NOMO-1 treated with dmso at 0.1 percent for 144 hours (cell line): ENCODE data around the gene NDUFA13.

Experiments
- DNase-seq: peaks from one replicate; lab custom pipeline; 2025; ENCODE audit not compliant: unreplicated experiment; lab: John Stamatoyannopoulos, UW

Gene NDUFA13

DNA sequence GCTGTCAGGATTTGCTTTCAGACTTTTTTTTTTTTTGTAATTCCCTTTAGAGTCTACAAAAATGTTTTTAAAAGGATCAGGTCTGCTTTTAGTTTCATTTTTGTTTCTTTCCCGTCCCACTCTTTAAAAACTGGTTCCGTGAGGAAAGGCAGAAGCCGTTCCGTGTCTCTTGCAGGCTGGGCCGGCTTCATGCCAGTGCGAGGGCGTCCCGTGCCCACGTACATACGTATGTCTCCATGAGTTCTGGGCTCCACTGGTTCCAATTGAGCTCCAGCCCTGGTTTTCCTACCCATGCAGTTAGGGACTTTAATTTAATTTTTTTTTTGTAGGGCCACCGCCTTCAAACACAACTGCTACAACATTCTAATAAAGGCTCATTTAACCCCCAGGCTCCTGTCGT, 9.4 kb upstream of the NDUFA13 start:
- DNase-seq: no peak

DNA sequence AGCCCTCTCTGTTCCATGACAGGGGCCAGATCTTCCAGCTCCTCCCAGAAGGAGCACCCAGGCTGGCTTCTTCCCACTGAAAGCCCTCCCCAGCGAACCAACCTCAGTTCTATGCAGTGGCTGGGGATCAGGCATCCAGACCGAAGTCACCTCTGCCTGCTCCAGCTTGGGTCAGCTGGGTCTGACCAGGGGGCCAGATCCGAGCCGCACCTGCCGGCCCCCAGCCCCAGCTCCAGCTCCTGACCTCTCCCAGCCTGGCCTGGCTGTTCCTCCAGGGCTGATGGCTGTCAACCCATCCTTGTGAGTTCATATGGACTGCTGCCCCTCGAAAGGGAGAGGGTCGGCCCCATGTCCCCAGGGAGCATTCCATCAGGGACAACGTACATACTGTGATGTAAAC, 8.7 kb upstream of the NDUFA13 start:
- no peak for DNase-seq

DNA sequence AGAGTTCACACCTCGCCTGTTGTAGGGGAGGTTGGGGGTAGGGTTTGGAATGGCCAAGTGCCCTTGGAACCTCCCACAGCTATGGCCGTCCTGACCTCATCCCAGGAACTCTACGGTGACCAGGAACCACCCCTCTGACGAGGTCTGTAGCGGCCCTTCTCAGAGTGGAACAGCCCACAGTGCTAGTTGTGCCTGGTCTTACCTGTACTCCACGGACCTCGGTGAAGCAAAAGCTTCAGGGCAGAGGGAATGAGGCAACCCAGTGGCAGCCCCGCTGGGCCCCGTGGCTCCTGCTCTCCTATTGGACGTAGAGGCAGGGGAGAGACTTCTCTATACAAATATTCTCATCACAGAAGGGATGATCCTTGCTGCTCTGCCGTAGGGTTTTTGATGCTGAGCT, 7.8 kb upstream of the NDUFA13 start:
- DNase-seq: no peak

DNA sequence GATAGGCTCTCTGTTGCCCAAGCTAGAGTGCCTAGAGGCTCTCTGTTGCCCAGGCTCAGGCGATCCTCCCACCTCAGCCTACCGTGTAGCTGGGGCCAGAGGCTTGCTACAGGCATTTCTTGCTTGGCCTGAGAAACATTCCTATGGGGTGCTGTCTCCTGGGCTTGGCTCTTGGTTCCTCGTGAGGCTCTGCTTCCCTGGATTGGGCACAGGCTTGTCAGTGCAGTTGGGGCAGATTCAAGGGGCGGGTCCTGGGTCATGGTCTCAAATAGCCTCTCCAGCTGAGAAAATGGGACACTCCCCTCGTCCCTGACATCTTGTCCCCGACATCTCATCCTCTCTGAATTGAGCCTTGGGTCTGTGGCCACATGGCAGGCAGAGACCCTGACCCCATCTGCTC, 5.6 kb upstream of the NDUFA13 start:
- no peak for DNase-seq

DNA sequence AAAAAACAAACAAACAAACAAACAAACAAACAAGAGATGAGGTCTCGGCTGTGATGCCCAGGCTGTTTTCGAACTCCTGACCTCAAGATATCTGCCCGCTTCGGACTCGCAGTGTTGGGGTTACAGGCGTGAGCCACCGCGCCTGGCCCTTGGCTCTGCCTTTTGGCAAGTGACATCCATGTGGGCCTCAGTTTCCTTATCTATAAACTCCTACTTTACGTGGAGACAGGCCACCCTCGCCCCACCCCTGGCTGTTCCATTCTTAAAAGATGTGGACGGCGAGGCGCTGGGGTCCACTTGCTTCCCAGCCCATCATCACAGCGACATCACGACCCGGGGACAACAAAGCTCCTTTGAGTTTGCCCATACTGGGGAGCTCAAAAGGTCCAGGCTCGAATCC, 2.3 kb upstream of the NDUFA13 start:
- DNase-seq: no peak

DNA sequence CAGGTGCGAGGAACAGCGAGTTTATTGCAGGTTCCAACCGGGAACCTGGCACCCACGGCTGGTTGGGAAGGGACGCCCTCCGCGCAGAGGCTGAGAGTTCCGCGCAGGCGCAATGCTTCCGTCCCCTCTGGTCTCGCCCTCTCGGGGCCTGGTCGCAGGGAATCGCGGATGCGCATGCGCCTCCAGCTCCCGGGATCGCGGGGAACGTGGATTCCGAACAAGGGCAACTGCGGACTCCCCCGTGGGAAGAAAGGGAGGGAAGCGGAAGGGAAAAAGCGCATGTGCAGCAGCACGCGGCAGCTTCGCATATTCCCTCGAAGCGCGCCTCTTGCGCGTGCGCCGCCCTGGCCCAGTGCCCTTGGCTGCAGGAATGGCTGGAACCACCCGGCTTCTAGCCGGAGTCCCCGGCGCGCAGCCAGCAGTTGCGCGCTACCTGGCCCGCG, 1.8 kb upstream of the NDUFA13 start:
- DNase-seq: no peak

DNA sequence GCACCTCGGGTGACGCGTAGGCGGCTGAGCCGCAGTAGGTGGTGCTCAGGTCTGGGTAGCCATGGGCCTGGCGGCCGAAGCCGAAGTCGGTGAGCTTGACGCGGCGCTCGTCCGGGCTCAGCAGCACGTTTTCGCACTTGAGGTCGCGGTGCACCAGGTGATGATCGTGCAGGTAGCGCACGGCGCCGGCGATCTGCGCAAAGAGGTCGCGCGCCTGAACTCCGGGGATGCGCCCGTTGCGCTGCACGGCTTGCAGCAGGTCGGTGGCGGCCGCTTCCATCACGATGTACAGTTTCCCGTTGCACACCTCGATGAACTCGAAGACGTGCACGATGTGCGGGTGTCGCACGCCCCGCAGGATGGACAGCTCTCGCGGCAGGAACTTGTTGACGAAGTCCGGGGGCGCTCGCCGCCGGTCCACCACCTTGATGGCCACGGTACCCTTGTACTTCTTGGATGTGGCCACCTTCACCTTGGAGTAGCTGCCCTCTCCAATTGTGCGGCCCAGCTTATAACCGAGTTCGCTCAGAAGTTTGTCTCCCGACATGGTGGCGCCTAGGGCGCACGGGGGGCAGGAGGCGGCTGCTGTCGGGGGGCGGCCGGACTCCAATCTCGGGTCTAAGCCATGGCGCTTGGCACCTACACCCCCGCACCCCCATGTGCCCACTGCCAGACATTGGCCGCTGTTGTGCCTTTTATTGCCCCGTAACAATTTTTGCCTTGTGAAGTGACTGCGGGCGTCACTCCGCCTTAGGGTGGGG, 964 bp upstream of the NDUFA13 start, which contains the start of gene TSSK6:
Gene TSSK6, minus strand, starts transcription at position 668 of the 761 bp plus-strand sequence. Its CDS starts 121 bp downstream, at position 547.
- DNase-seq: no peak

DNA sequence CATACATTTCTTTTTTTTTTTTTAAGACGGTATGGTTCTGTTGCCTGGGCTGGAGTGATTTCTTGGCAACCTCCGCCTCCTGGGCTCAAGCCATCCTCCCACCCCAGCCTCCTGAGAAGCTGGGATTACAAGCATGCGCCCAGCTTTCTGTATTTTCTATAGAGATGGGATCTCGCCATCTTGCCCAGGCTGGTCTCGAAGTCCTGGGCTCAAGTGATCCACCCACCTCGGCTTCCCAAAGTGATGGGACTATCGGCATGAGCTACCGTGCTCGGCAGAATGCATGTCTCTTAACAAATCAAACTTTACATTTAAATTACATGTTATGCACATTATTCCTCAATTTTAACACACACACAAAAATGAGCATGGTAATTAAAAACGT, 1.2 kb downstream of the NDUFA13 start:
- no peak for DNase-seq

DNA sequence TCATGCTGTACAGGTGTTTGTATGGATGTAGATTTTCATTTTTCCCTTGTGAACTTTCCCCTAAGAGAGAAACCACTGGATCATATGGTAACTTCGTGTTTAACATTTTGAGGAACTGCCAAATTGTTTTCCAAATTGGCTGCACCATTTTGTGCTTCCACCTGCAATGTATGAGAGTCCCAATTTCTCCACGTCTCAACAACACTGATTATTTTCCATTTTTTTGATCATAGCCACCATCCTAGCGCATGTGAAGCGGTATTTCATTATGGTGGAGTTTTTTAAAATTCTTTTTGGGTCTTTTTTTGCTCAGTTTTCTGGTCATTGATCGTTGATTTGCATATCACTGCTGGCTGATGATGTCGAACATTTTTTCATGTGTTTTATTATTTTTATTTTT, 5.0 kb downstream of the NDUFA13 start:
- DNase-seq: no peak

DNA sequence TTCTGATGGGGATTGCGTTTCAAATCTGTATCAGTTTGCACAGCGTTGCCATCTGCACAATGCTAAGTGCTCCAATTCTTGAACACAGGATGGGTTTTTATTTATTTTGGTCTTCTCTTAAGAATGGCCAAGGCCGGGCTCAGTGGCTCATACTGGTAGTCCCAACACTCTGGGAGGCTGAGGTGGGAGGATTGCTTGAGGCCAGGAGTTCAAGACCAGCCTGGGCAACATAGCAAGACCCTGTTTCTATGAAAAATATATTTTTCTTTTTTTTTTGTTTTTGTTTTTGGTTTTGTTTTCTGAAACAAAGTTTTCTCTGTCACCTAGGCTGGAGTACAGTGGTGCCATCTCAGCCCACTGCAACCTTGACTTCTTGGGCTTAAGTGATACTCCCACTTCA, 7.2 kb downstream of the NDUFA13 start:
- no peak for DNase-seq

DNA sequence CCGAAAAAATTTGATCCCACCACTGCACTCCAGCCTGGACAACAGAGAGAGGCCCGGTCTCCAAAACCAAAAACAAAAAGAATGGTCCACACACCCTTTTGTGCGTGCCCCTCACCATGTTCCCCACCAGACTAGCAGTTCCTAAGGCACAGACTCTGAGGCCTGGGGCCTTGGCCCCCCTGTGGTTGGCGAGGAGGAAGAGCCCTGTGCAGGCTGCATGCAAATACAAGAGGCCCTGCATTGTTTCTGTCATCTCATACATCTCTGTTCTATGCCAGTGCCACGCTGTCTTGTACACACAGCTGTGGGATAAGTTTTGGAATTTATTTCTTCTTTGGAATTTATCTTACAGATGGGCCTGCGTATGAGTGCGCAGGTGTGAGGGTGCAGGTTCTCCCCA, 8.0 kb downstream of the NDUFA13 start:
- DNase-seq: no peak

DNA sequence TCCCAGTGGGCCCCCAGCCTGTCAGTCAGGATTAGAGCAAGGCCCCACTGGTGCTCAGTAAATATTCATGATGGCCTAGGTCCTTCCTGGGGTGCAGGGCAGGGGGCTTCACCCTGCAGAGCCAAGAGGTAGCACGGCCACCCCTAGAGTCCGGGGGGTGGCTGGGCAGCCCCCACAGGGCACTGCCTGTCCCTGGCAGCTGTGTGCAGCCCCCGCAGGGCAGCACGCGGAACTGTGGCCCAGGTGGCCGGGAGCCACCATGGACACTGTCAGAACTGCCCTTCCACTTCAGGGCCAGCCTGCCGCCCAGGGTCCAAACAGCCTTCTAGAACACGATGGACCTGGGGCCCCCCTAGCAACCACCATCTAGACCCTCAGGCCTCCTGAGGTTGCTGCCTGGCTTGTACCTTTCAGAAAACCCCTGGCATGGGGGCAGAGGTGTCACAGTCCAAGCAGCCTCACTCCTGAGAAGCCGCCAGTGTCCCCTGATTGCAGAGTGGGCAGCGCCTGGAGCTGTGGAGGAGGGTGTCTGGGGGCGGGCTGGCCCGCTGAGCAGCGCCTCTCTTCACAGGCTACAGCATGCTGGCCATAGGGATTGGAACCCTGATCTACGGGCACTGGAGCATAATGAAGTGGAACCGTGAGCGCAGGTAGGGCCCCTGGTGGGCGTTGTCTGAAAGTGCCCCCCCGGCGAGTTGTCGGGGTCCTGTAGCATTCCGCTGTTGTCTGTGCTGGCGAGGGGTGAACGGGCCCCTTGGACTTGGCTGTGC, 9.8 kb downstream of the NDUFA13 start:
- DNase-seq: no peak

DNA sequence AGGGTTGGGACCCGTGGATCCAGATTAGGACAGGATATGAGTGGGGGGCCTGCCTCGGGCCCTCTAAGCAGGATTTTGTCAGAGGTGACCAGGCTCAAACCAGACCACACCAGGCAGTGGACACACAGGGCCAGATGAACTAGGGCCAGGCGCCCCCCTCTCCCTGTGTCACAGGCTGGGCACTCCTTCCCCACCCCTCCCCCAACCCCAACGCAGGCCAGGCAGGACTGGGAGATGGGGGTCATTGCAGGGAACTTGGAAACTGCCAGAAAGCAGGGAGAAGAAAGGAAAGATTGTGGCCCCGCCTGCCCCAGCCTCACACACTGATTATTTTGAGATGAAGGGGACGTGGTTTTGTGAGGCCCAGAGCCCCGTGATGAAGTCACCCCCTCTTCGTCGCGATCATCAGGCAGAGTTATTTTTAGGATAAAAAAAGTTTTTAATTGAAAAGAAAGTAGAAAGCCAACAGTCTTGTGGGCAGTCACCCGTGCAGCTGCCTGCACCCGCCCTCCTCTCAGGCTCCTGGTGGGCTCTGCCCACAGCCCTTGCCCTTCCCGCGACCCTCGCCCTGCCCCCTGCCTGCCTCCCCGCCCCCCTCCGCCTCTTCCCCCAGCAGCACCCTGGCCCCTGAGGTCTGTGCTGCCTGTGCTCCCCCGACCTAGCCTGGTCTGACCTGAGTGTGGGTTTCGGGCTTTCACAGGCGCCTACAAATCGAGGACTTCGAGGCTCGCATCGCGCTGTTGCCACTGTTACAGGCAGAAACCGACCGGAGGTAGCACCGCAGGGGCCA, 10.8 kb downstream of the NDUFA13 start:
- no peak for DNase-seq

DNA sequence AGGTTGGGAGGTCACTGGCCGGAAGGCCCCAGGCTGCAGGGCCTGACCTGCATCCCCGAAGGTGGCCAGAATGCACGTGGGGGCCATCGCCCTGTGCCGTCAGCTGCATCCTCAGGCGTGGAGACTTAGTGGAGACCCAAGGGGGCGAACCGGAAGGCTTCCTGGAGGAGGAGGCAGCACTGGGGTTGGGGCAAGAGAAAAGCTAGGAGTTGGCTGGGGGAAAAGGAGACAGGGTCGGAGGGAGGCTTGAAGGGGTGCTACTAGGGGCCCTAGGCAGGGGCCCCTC, 11.3 kb downstream of the NDUFA13 start:
- DNase-seq: no peak

DNA sequence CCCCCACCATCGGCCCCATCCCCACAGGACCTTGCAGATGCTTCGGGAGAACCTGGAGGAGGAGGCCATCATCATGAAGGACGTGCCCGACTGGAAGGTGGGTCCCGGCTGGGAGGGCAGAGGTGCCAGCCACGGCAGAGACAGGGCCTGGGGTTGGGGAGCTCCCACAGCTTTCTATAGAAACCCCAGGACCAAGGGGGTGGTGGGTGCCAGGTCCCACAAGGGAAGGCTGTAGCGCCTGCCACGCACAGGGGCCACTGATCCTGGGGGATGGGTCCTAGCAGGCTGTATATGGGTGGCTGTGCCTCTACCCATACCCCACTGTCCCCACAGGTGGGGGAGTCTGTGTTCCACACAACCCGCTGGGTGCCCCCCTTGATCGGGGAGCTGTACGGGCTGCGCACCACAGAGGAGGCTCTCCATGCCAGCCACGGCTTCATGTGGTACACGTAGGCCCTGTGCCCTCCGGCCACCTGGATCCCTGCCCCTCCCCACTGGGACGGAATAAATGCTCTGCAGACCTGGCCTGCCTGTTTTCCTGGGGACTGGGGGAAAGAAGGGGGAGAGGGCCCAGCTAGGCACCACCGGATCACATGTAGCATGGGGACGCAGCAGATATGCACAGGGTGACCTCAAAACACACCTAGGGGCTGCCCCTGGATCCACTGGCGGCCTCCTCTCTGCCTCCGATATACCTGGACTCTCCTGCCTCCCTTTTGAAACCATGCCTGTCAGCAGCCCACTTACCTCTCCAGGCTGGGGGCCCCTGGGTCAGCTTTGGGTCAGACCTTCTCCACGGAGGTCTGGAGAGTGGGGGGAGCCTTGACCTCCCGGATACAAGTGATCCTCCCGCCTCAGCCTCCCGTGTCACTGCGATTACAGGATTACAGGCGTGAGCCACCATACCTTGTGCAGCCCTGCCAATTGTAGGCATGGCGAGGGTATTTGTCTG, 11.9 kb downstream of the NDUFA13 start:
- DNase-seq: no peak

DNA sequence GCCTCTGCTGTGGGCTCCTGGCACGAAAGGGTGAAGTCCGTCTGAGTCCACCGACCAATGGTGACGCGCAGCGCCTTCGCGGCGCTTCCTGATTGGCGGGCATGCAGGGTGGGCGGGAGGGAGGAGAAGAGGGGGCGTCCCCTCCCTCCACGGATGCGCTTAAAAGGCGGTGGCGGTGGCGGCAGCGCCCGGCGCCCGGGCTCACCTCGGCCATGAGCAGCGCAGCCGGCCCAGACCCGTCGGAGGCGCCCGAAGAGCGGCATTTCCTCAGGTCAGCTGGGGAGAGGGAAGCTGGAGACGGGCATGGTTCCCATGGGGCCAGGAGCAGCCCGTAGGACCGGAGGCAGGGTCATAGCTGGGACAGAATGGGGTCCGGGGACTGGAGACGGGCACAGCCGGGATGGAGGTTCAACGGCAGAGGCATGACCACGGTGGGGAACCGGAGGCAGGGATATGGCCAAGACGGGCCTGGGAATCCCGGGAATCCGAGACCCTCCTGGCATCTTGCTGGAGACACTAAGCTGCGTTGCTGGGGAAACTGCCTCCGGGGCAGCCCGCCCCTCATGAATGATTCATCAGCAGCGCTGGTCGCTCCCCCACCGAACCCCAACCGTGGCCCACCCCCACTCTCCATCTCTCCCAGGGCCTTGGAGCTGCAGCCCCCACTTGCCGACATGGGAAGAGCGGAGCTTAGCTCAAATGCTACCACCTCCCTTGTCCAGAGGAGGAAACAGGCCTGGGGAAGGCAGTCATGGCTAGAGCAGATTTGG, 12.9 kb downstream of the NDUFA13 start, which contains the start of gene YJEFN3:
Gene YJEFN3, plus strand, starts transcription at position 191 of the 770 bp plus-strand sequence. Its CDS starts 22 bp downstream, at position 213.
- no peak for DNase-seq

DNA sequence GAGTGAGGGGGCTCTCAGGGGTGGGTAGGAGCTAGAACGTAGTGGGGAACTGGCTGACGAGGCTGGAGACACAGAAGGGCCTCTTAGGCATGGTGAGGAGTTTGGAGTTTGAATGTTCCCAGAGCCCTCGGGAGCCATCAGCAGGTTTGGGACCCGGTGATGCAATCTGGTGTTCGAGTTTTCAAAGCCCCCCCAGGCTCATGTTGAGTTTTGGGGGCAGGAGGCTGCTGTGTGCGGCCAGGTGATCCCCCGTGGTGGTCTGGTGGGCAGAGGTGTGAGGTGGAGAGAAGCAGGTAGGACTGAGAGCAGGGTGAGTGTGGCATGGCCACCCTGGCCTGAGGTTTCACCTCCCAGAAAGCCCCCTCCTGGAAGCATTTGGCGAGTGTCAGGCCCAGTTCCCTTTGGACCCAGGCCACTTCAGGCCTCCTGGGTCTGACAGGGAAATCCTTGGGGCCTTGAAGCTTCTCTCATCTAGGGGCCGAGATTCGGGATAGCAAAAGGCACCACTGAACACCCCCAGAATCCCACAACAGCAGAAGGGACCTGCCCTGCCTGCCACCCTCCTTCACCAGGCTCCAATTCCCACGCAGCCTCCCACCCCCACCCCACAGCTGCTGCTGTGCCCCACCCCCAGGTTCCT, 13.9 kb downstream of the NDUFA13 start:
- no peak for DNase-seq

DNA sequence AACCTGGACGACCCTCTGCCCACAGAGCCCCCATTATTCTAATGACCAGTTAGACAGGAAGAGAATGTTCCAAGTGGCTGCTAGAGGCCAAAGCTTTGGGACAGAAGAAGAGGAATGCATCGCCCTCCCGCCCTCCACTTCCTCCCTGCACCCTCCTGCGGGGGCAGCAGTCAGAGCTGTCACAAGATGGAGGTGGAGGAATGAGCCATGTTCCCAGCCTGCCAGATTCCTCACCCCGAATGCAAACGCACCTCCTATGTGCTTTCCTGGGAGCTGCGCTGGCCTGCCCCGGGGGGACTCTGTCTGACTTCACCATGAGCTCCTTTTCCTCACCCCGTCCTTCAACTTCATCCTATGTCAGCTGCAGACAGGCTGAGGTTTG, 14.4 kb downstream of the NDUFA13 start:
- no peak for DNase-seq

DNA sequence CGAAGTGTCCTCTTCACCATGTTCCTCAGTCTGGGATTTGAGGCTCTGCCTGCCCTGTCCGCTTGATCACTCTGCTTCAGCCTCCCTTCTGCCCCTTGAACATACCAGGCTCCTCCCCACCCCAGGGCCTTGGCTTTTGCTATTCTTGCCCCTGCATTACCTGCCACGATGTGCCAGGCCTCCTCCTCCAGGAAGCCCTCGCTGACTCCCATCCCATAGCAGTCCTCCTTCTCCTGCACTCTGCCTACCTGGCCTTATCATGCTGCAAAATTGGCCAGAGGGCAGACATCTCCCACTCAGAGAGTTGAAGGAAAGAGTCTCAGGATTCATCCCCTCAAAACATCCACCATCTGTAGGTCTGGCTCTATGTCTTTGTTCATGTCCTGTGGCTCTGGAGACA, 14.9 kb downstream of the NDUFA13 start:
- DNase-seq: no peak
